Calu3 (cell line): ENCODE measurements around the gene AP3B1. TPM values are rescaled to one million over a fixed set of nuclear protein-coding genes. Genes with fewer than 3 reads are reported as not detected.

Experiments
- BruUV-seq: library from RNA; stranded (reverse); fragments of 400-500 nt; replicated peaks from 2 replicates; lab custom pipeline; 2021; lab: Mats Ljungman, UMichigan
- CTCF ChIA-PET: fragments of 300-600 bp; sonication (Branson Sonifier 250); formaldehyde crosslinking; loops from one replicate; lab custom pipeline; 2022; ENCODE audit warnings: antibody characterized with exemption; lab: Charles Lee
- DNase-seq: peaks from one replicate; pipeline ENCODE4 v3.0.0; 2022
- H3K27ac Mint-ChIP-seq: one replicate; pipeline ENCODE4 v1.8.0; 2022; ENCODE audit warnings: mixed read lengths; ENCODE audit not compliant: unreplicated experiment
- H3K27me3 Mint-ChIP-seq: one replicate; pipeline ENCODE4 v1.8.0; 2022; ENCODE audit warnings: mixed read lengths; ENCODE audit not compliant: unreplicated experiment
- H3K36me3 Mint-ChIP-seq: one replicate; pipeline ENCODE4 v1.8.0; 2022; ENCODE audit warnings: mild to moderate bottlenecking, moderate library complexity, mixed read lengths; ENCODE audit not compliant: insufficient read depth, unreplicated experiment
- H3K4me1 Mint-ChIP-seq: one replicate; pipeline ENCODE4 v1.8.0; 2022; ENCODE audit warnings: mild to moderate bottlenecking, low read depth, mixed read lengths; ENCODE audit not compliant: unreplicated experiment
- H3K4me3 Mint-ChIP-seq: one replicate; pipeline ENCODE4 v1.8.0; 2022; ENCODE audit warnings: mild to moderate bottlenecking, low read depth, moderate library complexity, mixed read lengths; ENCODE audit not compliant: unreplicated experiment
- H3K9me3 Mint-ChIP-seq: one replicate; pipeline ENCODE4 v1.8.0; 2022; ENCODE audit warnings: low read depth, mixed read lengths; ENCODE audit not compliant: unreplicated experiment
- intact Hi-C: fragments of 100-400 bp; cut with micrococcal nuclease; formaldehyde crosslinking; loops from one replicate; pipeline ENCODE4 v1.10.0; 2022; ENCODE audit not compliant: unreplicated experiment
- total RNA-seq: library from RNA; stranded (reverse); gene quantifications from 2 replicates; pipeline ENCODE4 v1.2.3, GENCODE V29; 2022
- TF ChIP-seq, protein P1 (sequence below): fragments of 200-600 bp; IDR thresholded peaks from one replicate; pipeline ENCODE4 v1.8.0; 2022; ENCODE audit warnings: antibody characterized with exemption; ENCODE audit not compliant: unreplicated experiment

Gene AP3B1
- total RNA-seq, 1 experiment from 2014 or later: 66.9 TPM

DNA sequence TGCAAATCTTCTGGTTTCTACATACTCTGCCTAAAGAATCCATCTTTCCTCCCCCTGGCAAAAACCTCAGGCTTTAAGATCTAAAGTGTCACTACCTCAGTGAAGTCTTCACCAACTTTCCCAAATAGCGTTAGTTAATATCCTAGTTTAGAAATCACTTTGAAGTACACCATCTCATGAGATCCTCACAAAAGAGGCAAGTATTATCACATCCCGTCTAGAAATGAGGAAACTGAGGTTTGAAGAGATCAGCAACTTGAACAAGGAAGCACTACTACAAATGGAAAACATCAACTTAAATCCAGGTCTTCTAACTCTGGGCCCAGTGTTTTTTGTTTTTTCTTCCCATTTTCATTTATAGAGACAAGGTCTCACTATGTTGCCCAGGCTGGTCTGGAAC is 4.6 kb downstream of the AP3B1 start:
- CTCF ChIA-PET: no interaction called here
- Mint-ChIP-seq H3K27ac (no peak overlapping the region), H3K27me3 (no peaks in the 10 kb centered on the region), H3K9me3 (peaks cover 3% of the 10 kb centered on the region), H3K4me3 (no peak overlapping the region), H3K36me3 (peaks cover 15% of the 10 kb centered on the region), H3K4me1 (peaks cover 41% of the 10 kb centered on the region)
- intact Hi-C loops: no loop called here
- no TSS peak for BruUV-seq
- no peak for DNase-seq
- TF ChIP-seq, protein P1, sequence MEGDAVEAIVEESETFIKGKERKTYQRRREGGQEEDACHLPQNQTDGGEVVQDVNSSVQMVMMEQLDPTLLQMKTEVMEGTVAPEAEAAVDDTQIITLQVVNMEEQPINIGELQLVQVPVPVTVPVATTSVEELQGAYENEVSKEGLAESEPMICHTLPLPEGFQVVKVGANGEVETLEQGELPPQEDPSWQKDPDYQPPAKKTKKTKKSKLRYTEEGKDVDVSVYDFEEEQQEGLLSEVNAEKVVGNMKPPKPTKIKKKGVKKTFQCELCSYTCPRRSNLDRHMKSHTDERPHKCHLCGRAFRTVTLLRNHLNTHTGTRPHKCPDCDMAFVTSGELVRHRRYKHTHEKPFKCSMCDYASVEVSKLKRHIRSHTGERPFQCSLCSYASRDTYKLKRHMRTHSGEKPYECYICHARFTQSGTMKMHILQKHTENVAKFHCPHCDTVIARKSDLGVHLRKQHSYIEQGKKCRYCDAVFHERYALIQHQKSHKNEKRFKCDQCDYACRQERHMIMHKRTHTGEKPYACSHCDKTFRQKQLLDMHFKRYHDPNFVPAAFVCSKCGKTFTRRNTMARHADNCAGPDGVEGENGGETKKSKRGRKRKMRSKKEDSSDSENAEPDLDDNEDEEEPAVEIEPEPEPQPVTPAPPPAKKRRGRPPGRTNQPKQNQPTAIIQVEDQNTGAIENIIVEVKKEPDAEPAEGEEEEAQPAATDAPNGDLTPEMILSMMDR: no peak

DNA sequence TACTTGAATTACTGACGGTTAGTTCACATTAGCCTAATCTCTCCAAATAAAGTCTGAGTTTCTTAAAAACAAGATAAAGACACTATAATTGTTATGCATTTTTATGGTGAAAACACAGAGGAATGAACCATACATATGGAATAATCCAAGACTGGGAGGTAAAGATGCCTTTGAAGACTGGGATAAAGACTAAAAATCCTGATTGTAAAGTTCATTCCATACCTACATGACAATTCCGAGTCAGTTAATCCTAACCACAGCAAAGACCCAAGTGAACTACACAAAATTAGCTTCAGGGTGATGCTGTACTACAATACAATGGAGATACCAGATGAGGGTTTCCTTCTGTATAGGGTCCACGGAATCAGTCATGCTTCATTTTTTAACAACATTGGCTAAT is 6.3 kb downstream of the AP3B1 start:
- Mint-ChIP-seq H3K27ac (no peak overlapping the region), H3K9me3 (peaks cover 3% of the 10 kb centered on the region), H3K4me1 (peaks cover 48% of the 10 kb centered on the region), H3K4me3 (no peak overlapping the region), H3K36me3 (no peaks in the 10 kb centered on the region), H3K27me3 (no peaks in the 10 kb centered on the region)
- DNase-seq: no peak
- intact Hi-C loops: no loop called here
- BruUV-seq: no TSS peak
- CTCF ChIA-PET: no interaction called here
- TF ChIP-seq, protein P1: no peak

DNA sequence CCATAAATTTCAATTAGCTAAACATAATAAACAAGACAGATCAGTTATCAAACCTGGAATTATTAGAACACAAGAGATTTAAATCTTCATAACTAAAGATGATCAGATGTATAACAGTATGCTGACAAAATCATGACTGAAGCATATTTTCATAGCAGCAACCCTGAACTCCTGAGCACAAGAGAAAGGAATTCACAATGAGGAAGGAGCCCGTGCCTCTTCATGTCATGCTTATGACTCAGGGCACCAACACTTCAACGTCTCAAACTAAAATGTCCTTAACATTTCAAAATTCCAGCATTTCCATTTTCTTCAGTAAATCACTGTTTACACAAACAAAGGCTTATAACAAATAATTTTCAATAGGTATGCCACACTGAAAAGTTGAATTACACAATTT is 6.7 kb downstream of the AP3B1 start:
- Mint-ChIP-seq H3K9me3 (peaks cover 3% of the 10 kb centered on the region), H3K36me3 (no peaks in the 10 kb centered on the region), H3K27ac (no peak overlapping the region), H3K4me1 (peaks cover 51% of the 10 kb centered on the region), H3K27me3 (no peaks in the 10 kb centered on the region), H3K4me3 (no peak overlapping the region)
- no TSS peak for BruUV-seq
- TF ChIP-seq, protein P1: no peak
- intact Hi-C loops: no loop called here
- CTCF ChIA-PET: interaction anchor here (0.6 kb wide), 1 partner anchor 1216 kb away, joined by 5 read pairs; no protein-coding TSS in a partner anchor
- DNase-seq: peak; percentile 36

DNA sequence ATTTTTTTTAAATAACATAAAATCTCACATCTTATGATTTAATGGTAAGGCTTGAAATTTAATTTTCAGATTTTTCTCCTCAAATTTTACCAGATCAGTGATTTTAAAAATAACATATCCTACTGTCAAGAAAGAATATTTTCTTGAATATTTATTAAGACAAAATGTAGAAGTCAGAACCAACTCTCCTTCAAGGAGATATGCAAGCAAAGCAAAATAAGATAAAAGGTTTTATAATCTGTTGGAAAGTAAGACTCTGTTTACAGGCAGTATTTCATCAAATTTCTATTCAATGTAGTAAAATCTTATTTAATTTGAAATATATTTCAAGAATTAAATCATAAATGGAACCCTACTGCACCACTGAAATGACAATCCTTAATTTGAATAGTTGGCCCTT is 7.3 kb downstream of the AP3B1 start:
- H3K27me3 Mint-ChIP-seq: no peaks in the 10 kb centered on the region
- DNase-seq: no peak
- no TSS peak for BruUV-seq
- H3K4me3 Mint-ChIP-seq: no peak overlapping the region
- H3K4me1 Mint-ChIP-seq: peaks cover 49% of the 10 kb centered on the region
- CTCF ChIA-PET: interaction anchor here (0.6 kb wide), 1 partner anchor 1216 kb away, joined by 5 read pairs; no protein-coding TSS in a partner anchor
- no peaks in the 10 kb centered on the region for H3K36me3 Mint-ChIP-seq
- H3K27ac Mint-ChIP-seq: no peak overlapping the region
- intact Hi-C loops: no loop called here
- H3K9me3 Mint-ChIP-seq: peaks cover 3% of the 10 kb centered on the region
- TF ChIP-seq, protein P1: no peak
